HEK293 (cell line): ENCODE measurements around the gene GRIK2.

Experiments used
- AEBP2 ChIP-seq: fragments of 450-650 bp; formaldehyde crosslinking; IDR thresholded peaks from 2 replicates; pipeline ENCODE4 v1.5.1; 2016; ENCODE audit warnings: missing biosample characterization, missing genetic modification characterization, borderline replicate concordance
- CTCF ChIP-seq: fragments of 450-650 bp; formaldehyde crosslinking; IDR thresholded peaks from 2 replicates; pipeline ENCODE4 v1.5.1; 2016; ENCODE audit warnings: missing biosample characterization, missing genetic modification characterization
- YY2 ChIP-seq: fragments of 450-650 bp; formaldehyde crosslinking; IDR thresholded peaks from 2 replicates; pipeline ENCODE4 v1.5.1; 2016; ENCODE audit warnings: missing biosample characterization, missing genetic modification characterization
- ZBTB21 ChIP-seq: fragments of 450-650 bp; formaldehyde crosslinking; IDR thresholded peaks from 2 replicates; pipeline ENCODE4 v1.5.1; 2017; ENCODE audit warnings: missing biosample characterization, missing genetic modification characterization
- ZNF830 ChIP-seq: fragments of 450-650 bp; IDR thresholded peaks from 2 replicates; pipeline ENCODE4 v1.5.0; 2018; ENCODE audit warnings: missing biosample characterization, missing genetic modification characterization, low read depth, mild to moderate bottlenecking, moderate library complexity

GRCh38 chr6:101937108-101937507, 543.6 kb downstream of the GRIK2 start:
- TF ChIP-seq ZBTB21 (tag by site-specific recombination) (no peak), YY2 (tag by site-specific recombination) (no peak), ZNF830 (no peak), CTCF (tag by site-specific recombination) (no peak), AEBP2 (tag by site-specific recombination) (no peak)
